Osteoblast (primary cell): ENCODE results near the gene SLC27A5. TPM values are rescaled to one million over a fixed set of nuclear protein-coding genes. Genes with fewer than 3 reads are reported as not detected.
A peak's percentile ranks its signal among the peaks of the same experiment; 100 is the strongest.

ENCODE experiments used
- DNase-seq: peaks from one replicate; pipeline ENCODE4 v3.0.0; 2011; ENCODE audit warnings: low spot score, mixed read lengths; ENCODE audit not compliant: insufficient read length; ENCODE audit errors: missing footprints
- H2AFZ ChIP-seq: 2 replicates; pipeline ENCODE4 v1.6.0; 2011; ENCODE audit warnings: mild to moderate bottlenecking, low read length
- H3K27ac ChIP-seq: 2 replicates; pipeline ENCODE4 v1.5.1; 2011; ENCODE audit warnings: mild to moderate bottlenecking, low read depth, low read length, moderate library complexity
- H3K27me3 ChIP-seq: 2 replicates; pipeline ENCODE4 v1.6.0; 2012; ENCODE audit warnings: mild to moderate bottlenecking, control low read depth, inconsistent platforms, low read length, moderate library complexity; ENCODE audit not compliant: insufficient read depth
- H3K36me3 ChIP-seq: 2 replicates; pipeline ENCODE4 v1.5.1; 2011; ENCODE audit warnings: mild to moderate bottlenecking, low read length, control low read depth, moderate library complexity; ENCODE audit not compliant: insufficient read depth
- H3K4me1 ChIP-seq: 2 replicates; pipeline ENCODE4 v1.5.1; 2011; ENCODE audit warnings: mild to moderate bottlenecking, low read length, control low read depth, moderate library complexity; ENCODE audit not compliant: insufficient read depth
- H3K4me2 ChIP-seq: 2 replicates; pipeline ENCODE4 v1.6.0; 2011; ENCODE audit warnings: mild to moderate bottlenecking, low read length; ENCODE audit not compliant: insufficient read depth
- H3K4me3 ChIP-seq: fragments of 200-600 bp; sonication (generic); 3 replicates; pipeline ENCODE4 v1.5.1; 2012; ENCODE audit warnings: mild to moderate bottlenecking, low read length, inconsistent platforms; ENCODE audit not compliant: insufficient read depth
- H3K79me2 ChIP-seq: 2 replicates; pipeline ENCODE4 v1.6.0; 2012; ENCODE audit warnings: mild to moderate bottlenecking, low read length, control low read depth, inconsistent platforms; ENCODE audit not compliant: insufficient read depth
- H3K9me3 ChIP-seq: 2 replicates; pipeline ENCODE4 v1.5.1; 2011; ENCODE audit warnings: low read depth, low read length, control low read depth
- H4K20me1 ChIP-seq: 2 replicates; pipeline ENCODE4 v1.6.0; 2012; ENCODE audit warnings: mild to moderate bottlenecking, low read length, control low read depth; ENCODE audit not compliant: insufficient read depth
- total RNA-seq: library from RNA; depleted of rRNA; stranded (reverse); fragments of >200 nt; gene quantifications from 2 replicates; pipeline ENCODE4 v1.2.3, GENCODE V29; 2012
- TF ChIP-seq, protein P1 (sequence below): IDR thresholded peaks from 2 replicates; pipeline ENCODE4 v1.5.1; 2011; ENCODE audit warnings: mild to moderate bottlenecking, low read depth, low read length, moderate library complexity; ENCODE audit errors: extremely low read depth

SLC27A5 gene
- total RNA-seq, 1 donor = 6.5 TPM

DNA sequence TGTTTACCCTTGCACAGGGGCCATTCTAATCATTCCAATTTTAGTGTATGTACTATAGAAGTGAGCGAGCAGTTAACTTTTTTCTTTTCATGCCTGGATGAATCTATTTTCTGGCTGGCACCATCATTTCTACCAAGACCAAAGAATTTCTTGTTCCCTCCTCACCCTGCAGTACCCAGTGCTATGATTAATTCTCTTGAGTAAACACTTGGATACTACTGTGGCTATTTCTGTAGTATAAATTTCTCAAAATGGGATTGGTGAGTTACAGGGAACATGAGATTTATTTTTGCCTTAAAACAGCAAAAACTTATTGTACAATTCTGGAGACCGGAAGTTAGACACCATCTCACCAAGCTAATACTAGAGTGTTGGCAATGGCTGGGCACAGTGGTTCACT lies 28.0 kb downstream of the SLC27A5 start:
- TF ChIP-seq, protein P1, sequence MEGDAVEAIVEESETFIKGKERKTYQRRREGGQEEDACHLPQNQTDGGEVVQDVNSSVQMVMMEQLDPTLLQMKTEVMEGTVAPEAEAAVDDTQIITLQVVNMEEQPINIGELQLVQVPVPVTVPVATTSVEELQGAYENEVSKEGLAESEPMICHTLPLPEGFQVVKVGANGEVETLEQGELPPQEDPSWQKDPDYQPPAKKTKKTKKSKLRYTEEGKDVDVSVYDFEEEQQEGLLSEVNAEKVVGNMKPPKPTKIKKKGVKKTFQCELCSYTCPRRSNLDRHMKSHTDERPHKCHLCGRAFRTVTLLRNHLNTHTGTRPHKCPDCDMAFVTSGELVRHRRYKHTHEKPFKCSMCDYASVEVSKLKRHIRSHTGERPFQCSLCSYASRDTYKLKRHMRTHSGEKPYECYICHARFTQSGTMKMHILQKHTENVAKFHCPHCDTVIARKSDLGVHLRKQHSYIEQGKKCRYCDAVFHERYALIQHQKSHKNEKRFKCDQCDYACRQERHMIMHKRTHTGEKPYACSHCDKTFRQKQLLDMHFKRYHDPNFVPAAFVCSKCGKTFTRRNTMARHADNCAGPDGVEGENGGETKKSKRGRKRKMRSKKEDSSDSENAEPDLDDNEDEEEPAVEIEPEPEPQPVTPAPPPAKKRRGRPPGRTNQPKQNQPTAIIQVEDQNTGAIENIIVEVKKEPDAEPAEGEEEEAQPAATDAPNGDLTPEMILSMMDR = no peak
- Histone ChIP-seq H3K79me2 (no peaks in the 10 kb centered on the region), H4K20me1 (no peaks in the 10 kb centered on the region), H3K27ac (no peak overlapping the region), H3K27me3 (no peaks in the 10 kb centered on the region), H3K36me3 (no peaks in the 10 kb centered on the region), H3K4me1 (no peaks in the 10 kb centered on the region), H2AFZ (no peak overlapping the region), H3K4me3 (no peak overlapping the region), H3K4me2 (no peak overlapping the region), H3K9me3 (no peaks in the 10 kb centered on the region)
- DNase-seq = peak; percentile 85

DNA sequence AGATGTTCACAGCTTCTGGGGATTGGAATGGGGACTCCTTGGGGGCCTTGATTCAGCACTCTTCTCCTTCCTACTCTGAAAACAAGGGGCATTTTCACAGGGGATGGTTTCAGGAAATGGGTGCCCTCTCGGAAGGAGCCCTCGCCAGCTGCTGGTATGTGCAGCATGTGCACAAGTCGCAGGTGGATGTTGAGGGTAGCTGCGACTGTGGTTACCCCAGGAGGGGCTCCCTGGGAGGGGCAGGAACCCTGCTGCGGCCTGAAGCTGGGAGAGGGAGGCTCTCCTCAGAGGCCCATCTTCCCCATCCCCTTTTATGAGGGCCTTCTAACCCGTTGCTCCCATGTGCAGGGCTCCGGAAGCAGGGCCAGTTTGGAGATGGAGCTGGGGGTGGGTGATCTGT lies 29.4 kb downstream of the SLC27A5 start:
- Histone ChIP-seq H3K27ac (no peak overlapping the region), H2AFZ (no peak overlapping the region), H4K20me1 (no peaks in the 10 kb centered on the region), H3K9me3 (no peaks in the 10 kb centered on the region), H3K36me3 (no peaks in the 10 kb centered on the region), H3K4me1 (no peaks in the 10 kb centered on the region), H3K4me2 (no peak overlapping the region), H3K4me3 (no peak overlapping the region), H3K79me2 (no peaks in the 10 kb centered on the region), H3K27me3 (no peaks in the 10 kb centered on the region)
- TF ChIP-seq, protein P1 = no peak
- DNase-seq = no peak

DNA sequence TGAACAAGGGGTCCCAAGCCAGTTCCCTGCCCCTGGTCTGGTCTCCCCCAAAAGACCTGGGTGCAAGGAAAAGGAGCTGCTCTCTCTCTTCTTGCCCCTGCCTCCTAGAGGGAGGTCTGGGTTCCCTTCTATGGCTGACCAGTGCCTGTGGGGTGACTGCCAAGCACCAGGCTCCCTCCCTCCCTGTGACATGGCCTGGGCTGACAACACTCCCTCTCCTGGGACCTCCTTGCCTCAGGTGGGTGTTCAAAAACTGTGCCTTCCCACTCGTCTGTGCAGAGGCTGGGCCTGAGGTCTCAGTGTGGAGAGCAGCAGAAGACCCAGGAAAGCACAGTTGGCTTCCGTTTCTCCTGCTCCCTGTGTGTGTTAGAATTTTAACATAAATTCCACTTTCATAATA lies 31.0 kb downstream of the SLC27A5 start:
- no peak overlapping the region for H2AFZ ChIP-seq
- TF ChIP-seq, protein P1 = no peak
- H3K9me3 ChIP-seq = no peaks in the 10 kb centered on the region
- H3K27ac ChIP-seq = no peak overlapping the region
- H3K79me2 ChIP-seq = no peaks in the 10 kb centered on the region
- no peaks in the 10 kb centered on the region for H4K20me1 ChIP-seq
- H3K4me3 ChIP-seq = no peak overlapping the region
- no peaks in the 10 kb centered on the region for H3K27me3 ChIP-seq
- peak; percentile 61 for DNase-seq
- H3K4me2 ChIP-seq = no peak overlapping the region
- no peaks in the 10 kb centered on the region for H3K36me3 ChIP-seq
- H3K4me1 ChIP-seq = peaks cover 4% of the 10 kb centered on the region

DNA sequence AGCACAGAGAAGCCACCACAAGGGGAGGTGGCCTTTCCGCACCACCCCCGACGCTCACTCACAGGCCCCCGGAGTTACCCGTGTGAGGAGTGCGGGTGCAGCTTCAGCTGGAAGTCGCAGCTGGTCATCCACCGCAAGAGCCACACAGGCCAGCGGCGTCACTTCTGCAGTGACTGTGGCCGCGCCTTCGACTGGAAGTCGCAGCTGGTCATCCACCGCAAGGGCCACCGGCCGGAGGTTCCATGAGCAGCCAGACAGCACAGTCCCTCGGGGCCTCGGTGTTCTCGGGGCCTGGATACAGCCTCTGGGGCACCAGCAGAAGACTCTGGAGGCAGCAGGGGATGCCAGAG lies 31.3 kb downstream of the SLC27A5 start:
- Histone ChIP-seq H3K9me3 (no peaks in the 10 kb centered on the region), H4K20me1 (no peaks in the 10 kb centered on the region), H3K36me3 (no peaks in the 10 kb centered on the region), H3K27ac (no peak overlapping the region), H3K4me1 (peaks cover 4% of the 10 kb centered on the region), H2AFZ (no peak overlapping the region), H3K4me3 (no peak overlapping the region), H3K27me3 (no peaks in the 10 kb centered on the region), H3K79me2 (no peaks in the 10 kb centered on the region), H3K4me2 (no peak overlapping the region)
- TF ChIP-seq, protein P1 = no peak
- DNase-seq = no peak
